ENCODE measurements around the gene CBARP. TPM values are rescaled to one million over a fixed set of nuclear protein-coding genes. Genes with fewer than 3 reads are reported as not detected.

The CBARP gene
- total RNA-seq, 1 donor from 2014 or later, result 9.2 TPM

DNA sequence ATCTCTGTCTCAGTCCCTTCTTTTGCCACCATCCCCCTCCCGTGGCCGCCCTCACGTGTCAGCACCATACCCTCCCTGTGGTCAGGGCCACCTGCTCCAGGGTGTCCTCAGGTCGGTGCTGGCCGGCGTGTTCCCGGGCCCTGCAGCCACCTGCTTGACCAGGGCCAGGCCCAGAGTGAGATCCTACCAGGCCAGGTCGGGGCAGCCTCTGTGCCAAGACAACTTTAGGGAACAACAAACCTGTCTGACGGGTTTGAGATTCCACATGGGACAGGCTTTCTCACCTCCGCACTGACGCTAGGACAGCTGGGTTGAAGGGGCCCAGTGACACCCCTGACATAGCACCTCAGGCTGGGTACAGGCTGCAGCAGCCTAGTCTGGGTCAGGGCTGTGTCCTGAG is 56.2 kb downstream of the CBARP start:
- H3K4me3 Mint-ChIP-seq, result peak overlapping the region; percentile 5
- peaks cover 17% of the 10 kb centered on the region for H3K4me1 Mint-ChIP-seq
- DNase-seq (ENCODE audit: low spot score in 2 of 2, unreplicated experiment in 2 of 2), result no peak

More for the DNA sequence above, 56.2 kb downstream of the CBARP start:
- no peak for TF ChIP-seq CTCF (IDR thresholded peaks at IDR 0.05; ENCODE audit: unreplicated experiment)
- H3K36me3 Mint-ChIP-seq, result no peaks in the 10 kb centered on the region
- H3K27ac Mint-ChIP-seq, result peak overlapping the region; percentile 80
- H3K27me3 Mint-ChIP-seq (ENCODE audit: low read depth), result no peaks in the 10 kb centered on the region
- H3K9me3 Mint-ChIP-seq, result no peaks in the 10 kb centered on the region

Other genes starting within 250 kb of the CBARP start
- gene GRIN3B, start 237.6 kb downstream of the CBARP start, total RNA-seq, result 0.29 to 0.36 TPM (median 0.34 TPM) in 3 replicates
- gene TMEM259, start 216.9 kb downstream of the CBARP start, total RNA-seq, result 232 to 245 TPM (median 242 TPM) in 3 replicates
- not detected in 3 replicates for gene RNU6-2, start 216.5 kb downstream of the CBARP start, total RNA-seq
- gene CNN2, start 211.4 kb downstream of the CBARP start, total RNA-seq, result 492 to 501 TPM (median 493 TPM) in 3 replicates
- 18.0 to 22.5 TPM (median 20.1 TPM) in 3 replicates for gene ABCA7, start 197.9 kb downstream of the CBARP start, total RNA-seq
- 2.4 to 3.8 TPM (median 3.2 TPM) in 3 replicates for gene ARHGAP45, start 170.8 kb downstream of the CBARP start, total RNA-seq
- 137 to 145 TPM (median 143 TPM) in 3 replicates for gene POLR2E, start 142.6 kb downstream of the CBARP start, total RNA-seq
- gene GPX4, start 134.0 kb downstream of the CBARP start, total RNA-seq, result 190 to 208 TPM (median 201 TPM) in 3 replicates
- gene SBNO2, start 63.7 kb downstream of the CBARP start, total RNA-seq, result 48.5 to 56.1 TPM (median 53.0 TPM) in 3 replicates
- gene STK11, start 32.2 kb downstream of the CBARP start, total RNA-seq, result 71.7 to 73.0 TPM (median 71.8 TPM) in 3 replicates
- gene ATP5F1D, start 3.7 kb upstream of the CBARP start, total RNA-seq, result 105 to 115 TPM (median 108 TPM) in 3 replicates
- 168 to 177 TPM (median 172 TPM) in 3 replicates for gene MIDN, start 10.6 kb upstream of the CBARP start, total RNA-seq
- gene CIRBP, start 31.3 kb upstream of the CBARP start, total RNA-seq, result 659 to 674 TPM (median 670 TPM) in 3 replicates
- gene FAM174C, start 37.5 kb upstream of the CBARP start, total RNA-seq, result 24.4 to 25.8 TPM (median 25.5 TPM) in 3 replicates
- gene EFNA2, start 47.9 kb upstream of the CBARP start, total RNA-seq, result 13.1 to 15.0 TPM (median 14.0 TPM) in 3 replicates
- gene NDUFS7, start 145.9 kb upstream of the CBARP start, total RNA-seq, result 52.2 to 56.8 TPM (median 55.9 TPM) in 3 replicates
- gene GAMT, start 163.5 kb upstream of the CBARP start, total RNA-seq, result 41.5 to 44.5 TPM (median 42.6 TPM) in 3 replicates
- 130 to 134 TPM (median 131 TPM) in 3 replicates for gene DAZAP1, start 169.6 kb upstream of the CBARP start, total RNA-seq
- 1,014 to 1,040 TPM (median 1,034 TPM) in 3 replicates for gene RPS15, start 200.4 kb upstream of the CBARP start, total RNA-seq
- gene APC2, start 212.1 kb upstream of the CBARP start, total RNA-seq, result 2.3 to 2.8 TPM (median 2.4 TPM) in 3 replicates
- 29.4 to 34.2 TPM (median 30.0 TPM) in 3 replicates for gene C19orf25, start 241.2 kb upstream of the CBARP start, total RNA-seq